Gastrocnemius medialis (tissue), 4 donors: ENCODE measurements around the gene AKIP1. TPM values are rescaled to one million over a fixed set of nuclear protein-coding genes. Genes with fewer than 3 reads are reported as not detected.

Experiments
- ATAC-seq, 2 donors: fragments of 150-250 bp; one replicate each; pipeline ENCODE4 v1.9.1; 2016
- DNase-seq, 2 donors: peaks; one replicate each; pipeline ENCODE4 v3.0.0-alpha.2; 2019
- H3K27ac ChIP-seq, 4 donors: fragments of 200-600 bp; sonication (generic); 1 replicate in 1 of 4; 2 replicates in 3 of 4; pipeline ENCODE4 v1.5.1; 2016 to 2018; ENCODE audit warnings: mild to moderate bottlenecking in 2 of 4, moderate library complexity in 1 of 4
- H3K27me3 ChIP-seq, 3 donors: fragments of 200-600 bp; sonication (generic) in 2 of 3; 1 replicate in 1 of 3; 2 replicates in 2 of 3; pipeline versions ENCODE4 v1.5.1 to v1.6.0; 2016 to 2019; ENCODE audit warnings: mild to moderate bottlenecking in 1 of 3, moderate library complexity in 1 of 3
- H3K36me3 ChIP-seq, 2 donors: fragments of 200-600 bp; sonication (generic) in 1 of 2; one replicate each; pipeline ENCODE4 v1.5.1; 2017 to 2018
- H3K4me1 ChIP-seq, 2 donors: fragments of 200-600 bp; sonication (generic) in 1 of 2; one replicate each; pipeline ENCODE4 v1.5.1; 2016 to 2017; ENCODE audit warnings: mild to moderate bottlenecking in 2 of 2
- H3K4me3 ChIP-seq, 4 donors: fragments of 200-600 bp; sonication (generic) in 3 of 4; 1 replicate in 1 of 4; 2 replicates in 3 of 4; pipeline ENCODE4 v1.5.1; 2016 to 2019; ENCODE audit warnings: mild to moderate bottlenecking in 2 of 4
- H3K9me3 ChIP-seq, 3 donors: fragments of 200-600 bp; sonication (generic) in 2 of 3; 1 replicate in 1 of 3; 2 replicates in 2 of 3; pipeline ENCODE4 v1.5.1; 2016 to 2019
- POLR2A ChIP-seq, 2 donors: fragments of 450-650 bp; IDR thresholded peaks; one replicate each; pipeline ENCODE4 v1.6.1; 2017; ENCODE audit warnings: antibody characterized with exemption in 2 of 2, mild to moderate bottlenecking in 2 of 2, moderate library complexity in 2 of 2
- in situ Hi-C, 4 donors: fragments of 200-750 bp; cut with MboI; loops; one replicate each; pipeline versions ENCODE4 v1.15.0 to v1.8.0; 2017; ENCODE audit warnings: low sequenced_read_pairs in 4 of 4
- intact Hi-C: fragments of 100-400 bp; cut with DNase I; formaldehyde crosslinking; loops from one replicate; pipeline ENCODE4 v1.15.1; 2023; ENCODE audit warnings: low total_unique reads
- total RNA-seq, 4 donors: library from RNA; depleted of rRNA; stranded (reverse); fragments of >200 nt; gene quantifications; one replicate each; pipeline versions ENCODE4 v1.1.0 to v1.2.3, GENCODE V29; 2016
- TF ChIP-seq, protein P1 (sequence below), 5 experiments: fragments of 450-650 bp in 3 of 5; fragments of 200-600 bp in 2 of 5; sonication (generic) in 2 of 5; IDR thresholded peaks in 4 of 5; conservative IDR thresholded peaks in 1 of 5; 1 replicate in 4 of 5; 2 replicates in 1 of 5; pipeline ENCODE4 v1.5.1; 2016 to 2019; ENCODE audit warnings: antibody characterized with exemption in 5 of 5, mild to moderate bottlenecking in 3 of 5, moderate library complexity in 3 of 5

AKIP1 gene
- total RNA-seq, 4 donors from 2014 or later: 13.8 to 33.5 (median 25.0) TPM

- ATAC-seq (no peak), DNase-seq (no peak)
- in situ Hi-C loops (no loop called here), intact Hi-C loops (no loop called here)
- peaks cover 0 to 20% of the 10 kb centered on the region in 2 donors for H3K4me1 ChIP-seq
- TF ChIP-seq, protein P1, sequence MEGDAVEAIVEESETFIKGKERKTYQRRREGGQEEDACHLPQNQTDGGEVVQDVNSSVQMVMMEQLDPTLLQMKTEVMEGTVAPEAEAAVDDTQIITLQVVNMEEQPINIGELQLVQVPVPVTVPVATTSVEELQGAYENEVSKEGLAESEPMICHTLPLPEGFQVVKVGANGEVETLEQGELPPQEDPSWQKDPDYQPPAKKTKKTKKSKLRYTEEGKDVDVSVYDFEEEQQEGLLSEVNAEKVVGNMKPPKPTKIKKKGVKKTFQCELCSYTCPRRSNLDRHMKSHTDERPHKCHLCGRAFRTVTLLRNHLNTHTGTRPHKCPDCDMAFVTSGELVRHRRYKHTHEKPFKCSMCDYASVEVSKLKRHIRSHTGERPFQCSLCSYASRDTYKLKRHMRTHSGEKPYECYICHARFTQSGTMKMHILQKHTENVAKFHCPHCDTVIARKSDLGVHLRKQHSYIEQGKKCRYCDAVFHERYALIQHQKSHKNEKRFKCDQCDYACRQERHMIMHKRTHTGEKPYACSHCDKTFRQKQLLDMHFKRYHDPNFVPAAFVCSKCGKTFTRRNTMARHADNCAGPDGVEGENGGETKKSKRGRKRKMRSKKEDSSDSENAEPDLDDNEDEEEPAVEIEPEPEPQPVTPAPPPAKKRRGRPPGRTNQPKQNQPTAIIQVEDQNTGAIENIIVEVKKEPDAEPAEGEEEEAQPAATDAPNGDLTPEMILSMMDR (IDR thresholded peaks at IDR 0.05 in 4 of 5, conservative IDR thresholded peaks at IDR 0.05 in 1 of 5): no peak
- TF ChIP-seq POLR2A (IDR thresholded peaks at IDR 0.05): no peak
- peak overlapping the region in 1 of 4 donors; percentile 12 for H3K27ac ChIP-seq
- no peak overlapping the region for H3K4me3 ChIP-seq
- no peaks in the 10 kb centered on the region for H3K9me3 ChIP-seq
- H3K27me3 ChIP-seq: no peaks in the 10 kb centered on the region
- no peaks in the 10 kb centered on the region for H3K36me3 ChIP-seq
These were observed 42.9 kb upstream of the AKIP1 start for GRCh38 chr11:8867931-8868631.

DNA sequence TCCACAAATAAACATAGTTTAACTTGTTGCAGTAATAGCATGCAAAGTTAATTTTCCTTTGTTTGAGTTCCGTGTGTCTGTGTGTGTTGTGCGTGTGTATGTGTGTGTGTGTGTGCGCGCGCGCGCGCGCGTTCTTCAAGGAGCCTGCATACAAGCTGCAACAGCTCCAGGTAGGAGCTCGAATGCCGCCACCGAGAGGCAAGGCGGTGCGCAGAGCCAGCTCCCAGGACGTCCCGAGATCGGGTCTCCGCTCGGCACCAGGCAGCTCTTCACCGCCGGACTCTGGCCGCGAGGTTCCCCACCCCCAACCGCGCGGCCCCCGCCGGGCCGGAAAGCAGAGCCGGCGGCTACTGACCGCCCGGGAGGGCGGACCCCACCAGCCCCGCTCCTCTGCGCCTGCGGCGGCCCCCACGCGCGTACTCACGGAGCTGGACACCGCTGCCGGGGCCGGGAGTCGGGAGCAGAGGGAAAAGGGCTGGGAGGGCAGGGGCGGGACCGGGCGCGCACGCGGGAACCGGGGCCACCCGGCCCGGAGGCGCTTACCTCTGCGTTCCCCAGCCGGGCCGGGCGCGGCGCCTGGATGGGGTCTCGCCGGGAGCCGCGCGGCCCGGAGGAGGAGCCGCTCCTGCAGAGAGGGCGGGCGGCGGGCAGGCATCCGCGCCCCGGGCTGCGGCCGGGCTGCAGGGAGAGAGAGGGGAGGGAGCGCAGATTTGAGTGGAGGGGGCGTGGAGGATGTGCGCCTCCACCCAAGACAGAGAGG, 40.4 kb upstream of the AKIP1 start:
- DNase-seq: no peak
- Histone ChIP-seq H3K27ac (peak overlapping the region; percentile 71 to 78 (median 76)), H3K4me1 (peaks cover 0 to 16% of the 10 kb centered on the region in 2 donors), H3K4me3 (peak overlapping the region; percentile 74 to 90 (median 78)), H3K36me3 (no peaks in the 10 kb centered on the region), H3K9me3 (no peaks in the 10 kb centered on the region), H3K27me3 (no peaks in the 10 kb centered on the region)
- TF ChIP-seq, protein P1 (IDR thresholded peaks at IDR 0.05 in 4 of 5, conservative IDR thresholded peaks at IDR 0.05 in 1 of 5): no peak
- no peak for TF ChIP-seq POLR2A (IDR thresholded peaks at IDR 0.05)
- peak; percentile 39 to 49 for ATAC-seq
- intact Hi-C loops: loop anchor here (5.0 kb wide), 1 partner anchor 183 kb away; no protein-coding TSS in a partner anchor
- in situ Hi-C loops: no loop called here

DNA sequence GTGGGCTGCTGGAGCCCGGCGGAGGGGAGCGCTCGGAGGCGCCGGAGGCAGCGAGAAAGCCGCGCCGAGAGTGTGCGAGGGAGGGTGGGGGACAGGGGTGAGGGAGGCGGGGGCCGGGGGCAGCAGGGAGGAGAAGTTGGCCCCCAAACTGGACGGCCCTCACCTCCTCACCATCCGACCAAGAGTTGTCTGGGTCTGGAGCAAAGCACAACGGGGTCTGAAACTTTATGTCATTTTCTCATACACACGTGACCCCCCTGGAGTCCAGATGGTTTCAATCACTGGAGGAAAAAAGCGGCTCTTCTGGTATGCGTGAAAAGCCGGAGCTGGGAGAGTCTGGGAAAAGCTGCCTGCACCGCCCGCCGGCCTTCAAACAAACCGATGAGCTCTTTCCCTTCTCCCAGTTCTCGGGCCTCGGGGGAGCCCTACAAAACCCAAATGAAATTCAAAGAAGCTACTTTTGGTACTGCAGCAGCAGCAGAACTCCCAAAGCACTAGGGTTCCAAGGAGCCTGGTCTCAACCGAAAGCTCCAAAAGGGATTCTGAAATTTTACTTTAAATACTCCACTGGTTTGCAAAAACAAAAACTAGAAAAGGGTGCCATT, 39.7 kb upstream of the AKIP1 start:
- no peaks in the 10 kb centered on the region for H3K36me3 ChIP-seq
- TF ChIP-seq, protein P1 (IDR thresholded peaks at IDR 0.05 in 4 of 5, conservative IDR thresholded peaks at IDR 0.05 in 1 of 5): no peak
- peak in 1 of 2 donors; percentile 31 for TF ChIP-seq POLR2A (IDR thresholded peaks at IDR 0.05)
- no peaks in the 10 kb centered on the region for H3K9me3 ChIP-seq
- peak overlapping the region; percentile 71 to 78 (median 76) for H3K27ac ChIP-seq
- ATAC-seq (peak; percentile 76 to 82), DNase-seq (peak; percentile 30)
- peaks cover 0 to 16% of the 10 kb centered on the region in 2 donors for H3K4me1 ChIP-seq
- H3K4me3 ChIP-seq: peak overlapping the region; percentile 74 to 90 (median 78)
- in situ Hi-C loops: no loop called here
- intact Hi-C loops: loop anchor here (5.0 kb wide), 1 partner anchor 184 kb away; no protein-coding TSS in a partner anchor
- H3K27me3 ChIP-seq: no peaks in the 10 kb centered on the region

- in situ Hi-C loops (no loop called here), intact Hi-C loops (loop anchor here (5.0 kb wide), 1 partner anchor 185 kb away; no protein-coding TSS in a partner anchor)
- H3K9me3 ChIP-seq: no peaks in the 10 kb centered on the region
- H3K36me3 ChIP-seq: no peaks in the 10 kb centered on the region
- no peak for ATAC-seq
- H3K27me3 ChIP-seq: no peaks in the 10 kb centered on the region
- H3K4me1 ChIP-seq: peaks cover 0 to 16% of the 10 kb centered on the region in 2 donors
- DNase-seq: no peak
- H3K4me3 ChIP-seq: no peak overlapping the region
- peak overlapping the region; percentile 6 to 78 (median 76) for H3K27ac ChIP-seq
- TF ChIP-seq, protein P1 (IDR thresholded peaks at IDR 0.05 in 4 of 5, conservative IDR thresholded peaks at IDR 0.05 in 1 of 5): no peak
- TF ChIP-seq POLR2A (IDR thresholded peaks at IDR 0.05): no peak
These were observed 39.0 kb upstream of the AKIP1 start for GRCh38 chr11:8871962-8872361.
